NCI-H2196 treated with DMSO at 0.1 percent for 48 hours (cell line): ENCODE results near the gene PBRM1.
A peak's percentile ranks its signal among the peaks of the same experiment; 100 is the strongest.
"Not testable (repeated sequence)": the region's sequence is repeated elsewhere in the genome, so short reads cannot be mapped to it uniquely, and the experiment has no call there.

Experiments used
- DNase-seq: peaks from one replicate; lab custom pipeline; 2025; ENCODE audit not compliant: unreplicated experiment; lab: John Stamatoyannopoulos, UW

PBRM1 gene

DNA sequence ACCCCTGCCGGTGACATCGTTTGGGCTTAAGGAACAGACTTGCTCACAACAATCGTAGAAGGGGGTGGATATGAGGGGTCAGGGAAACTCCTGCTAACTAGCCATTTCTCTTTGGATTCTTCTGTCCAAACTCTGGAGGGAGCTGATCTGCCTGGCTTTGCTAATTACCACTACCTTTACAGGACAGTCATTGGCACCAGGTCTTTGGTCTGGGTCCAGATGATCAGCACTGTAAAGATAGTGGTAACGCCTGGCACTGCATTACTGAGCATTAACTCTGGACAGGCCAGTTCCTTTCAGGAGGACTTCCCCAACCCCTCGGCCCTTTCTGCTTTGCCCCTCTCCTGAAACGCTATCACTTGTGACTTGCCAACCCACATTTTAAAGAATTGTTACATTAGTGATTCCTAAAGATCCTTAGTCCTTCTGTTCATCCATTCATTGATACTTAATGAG is 148.5 kb downstream of the PBRM1 start:
- no peak for DNase-seq

DNA sequence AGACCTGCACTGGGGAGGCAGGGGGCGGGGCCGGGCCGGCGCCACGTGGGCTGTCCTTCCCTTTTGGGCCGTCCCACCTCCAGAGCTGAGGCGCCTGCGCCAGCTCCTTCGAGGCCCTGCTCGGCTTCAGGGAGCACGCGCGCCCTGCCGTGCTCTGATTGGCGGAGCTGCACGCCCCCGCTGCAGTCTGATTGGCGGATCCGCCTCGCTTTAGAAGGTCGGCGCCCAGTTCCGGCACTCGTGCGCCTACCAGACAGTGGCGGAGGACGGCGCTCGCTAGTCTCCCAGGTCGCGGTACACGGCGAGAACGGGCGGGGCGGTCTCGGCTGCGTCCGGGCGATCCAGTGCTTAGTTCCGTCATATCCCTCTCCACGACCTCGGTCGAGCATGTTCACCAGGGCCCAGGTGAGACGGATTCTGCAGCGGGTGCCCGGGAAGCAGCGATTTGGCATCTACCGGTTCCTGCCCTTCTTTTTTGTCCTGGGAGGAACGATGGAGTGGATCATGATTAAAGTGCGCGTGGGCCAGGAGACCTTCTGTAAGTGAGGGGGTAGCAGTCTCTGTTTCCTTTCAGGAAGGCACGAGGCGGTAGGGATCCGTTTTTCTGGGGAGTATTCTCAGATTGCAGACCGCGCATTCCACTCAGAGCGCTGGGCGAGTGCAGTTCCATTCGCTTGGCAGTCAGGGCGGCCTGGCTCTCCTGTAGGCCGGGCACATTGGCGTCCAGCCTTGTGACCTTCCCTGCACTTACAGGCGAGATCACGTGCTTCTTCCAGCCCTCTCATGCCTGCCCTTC is 149.1 kb downstream of the PBRM1 start, which contains the start of gene UQCC5:
Gene UQCC5, plus strand, starts transcription at position 237 of the 796 bp plus-strand sequence. Its CDS starts 151 bp downstream, at position 388.
- peak; percentile 87 for DNase-seq

DNA sequence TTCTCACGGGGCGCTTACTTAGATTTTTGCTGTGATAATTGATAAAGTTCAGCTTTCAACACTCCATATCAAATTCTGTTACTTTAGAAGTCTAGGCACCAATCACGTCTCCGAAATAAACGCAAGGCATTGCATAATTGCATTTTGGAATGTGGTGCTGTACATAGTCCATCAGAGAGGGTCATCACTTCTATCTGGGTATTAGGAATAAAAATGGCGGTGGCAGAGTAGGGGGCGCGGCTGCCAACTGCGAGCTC is 149.7 kb downstream of the PBRM1 start:
- no peak for DNase-seq

DNA sequence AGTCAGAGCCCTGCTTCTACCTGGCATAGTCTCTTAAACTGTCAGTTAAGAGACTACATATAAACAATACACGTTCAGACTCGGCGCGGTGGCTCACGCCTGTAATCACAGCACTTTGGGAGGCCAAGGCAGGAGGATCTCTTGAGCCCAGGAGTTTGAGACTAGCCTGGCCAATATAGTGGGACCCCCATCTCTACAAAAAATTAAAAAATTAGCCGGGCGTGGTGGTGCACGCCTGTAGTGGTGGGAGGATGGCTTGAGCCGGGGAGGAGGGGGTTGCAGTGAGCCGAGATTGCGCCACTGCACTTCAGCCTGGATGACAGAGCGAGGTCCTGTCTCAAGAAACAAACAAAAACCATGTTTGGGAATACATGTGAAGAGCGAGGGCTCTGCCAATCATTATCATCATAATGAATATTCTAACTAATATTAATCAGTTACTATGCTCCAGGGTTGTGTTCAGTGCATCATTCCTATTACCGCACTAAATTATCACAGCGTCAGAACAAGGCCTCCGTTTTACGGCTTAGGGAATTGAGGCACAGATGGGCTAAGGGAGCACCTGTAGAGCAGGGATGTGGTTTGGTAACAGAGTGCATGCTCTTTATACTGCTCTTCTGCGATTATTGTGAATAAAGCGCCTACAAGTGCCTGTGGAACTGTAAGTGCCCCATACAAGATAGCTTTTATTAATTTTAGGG is 150.2 kb downstream of the PBRM1 start:
- DNase-seq = no peak

DNA sequence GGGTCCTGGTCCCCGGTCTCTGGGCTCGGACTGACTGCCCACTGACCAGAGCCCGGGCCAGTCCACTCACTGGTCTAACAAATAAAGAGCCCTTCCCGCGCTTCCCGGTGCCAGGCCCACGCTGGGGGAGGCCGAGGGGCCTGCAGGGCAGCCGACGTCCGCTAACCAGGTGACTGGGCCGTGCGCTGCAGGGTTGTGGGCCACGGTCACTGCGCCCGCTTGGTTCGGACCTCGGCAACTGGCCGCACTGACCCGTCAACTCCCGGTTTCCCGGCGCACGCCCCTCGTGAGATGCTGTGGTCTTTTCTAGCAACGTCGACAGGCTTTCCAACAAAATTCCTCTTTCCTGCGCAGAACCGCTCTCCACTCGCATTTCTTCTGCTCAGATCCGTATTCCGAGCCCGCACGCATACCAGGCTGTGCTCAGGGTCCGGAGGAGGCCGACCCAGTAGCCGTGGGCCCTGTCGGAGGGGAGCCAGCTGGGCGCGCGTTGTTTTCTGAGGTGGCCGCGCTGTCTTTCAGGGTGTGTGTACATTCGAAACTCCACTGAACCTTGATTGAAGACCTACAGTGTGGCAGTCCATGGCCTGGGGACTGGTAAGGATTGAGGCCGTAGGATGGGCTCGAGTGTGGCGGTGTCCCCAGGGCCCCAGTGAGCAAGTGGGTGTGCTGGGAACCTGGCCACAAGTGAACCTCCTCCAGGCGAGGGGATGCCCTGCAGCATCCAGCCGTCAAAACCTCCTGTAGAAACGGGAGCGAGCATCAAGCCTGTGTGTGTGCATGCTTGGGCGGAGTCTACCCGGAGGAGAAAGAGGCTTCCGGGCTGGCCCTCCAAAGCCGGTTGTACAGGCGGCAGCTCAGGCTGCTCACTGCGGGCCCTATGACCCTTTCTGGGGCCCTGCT is 151.2 kb downstream of the PBRM1 start:
- DNase-seq = peak; percentile 4

DNA sequence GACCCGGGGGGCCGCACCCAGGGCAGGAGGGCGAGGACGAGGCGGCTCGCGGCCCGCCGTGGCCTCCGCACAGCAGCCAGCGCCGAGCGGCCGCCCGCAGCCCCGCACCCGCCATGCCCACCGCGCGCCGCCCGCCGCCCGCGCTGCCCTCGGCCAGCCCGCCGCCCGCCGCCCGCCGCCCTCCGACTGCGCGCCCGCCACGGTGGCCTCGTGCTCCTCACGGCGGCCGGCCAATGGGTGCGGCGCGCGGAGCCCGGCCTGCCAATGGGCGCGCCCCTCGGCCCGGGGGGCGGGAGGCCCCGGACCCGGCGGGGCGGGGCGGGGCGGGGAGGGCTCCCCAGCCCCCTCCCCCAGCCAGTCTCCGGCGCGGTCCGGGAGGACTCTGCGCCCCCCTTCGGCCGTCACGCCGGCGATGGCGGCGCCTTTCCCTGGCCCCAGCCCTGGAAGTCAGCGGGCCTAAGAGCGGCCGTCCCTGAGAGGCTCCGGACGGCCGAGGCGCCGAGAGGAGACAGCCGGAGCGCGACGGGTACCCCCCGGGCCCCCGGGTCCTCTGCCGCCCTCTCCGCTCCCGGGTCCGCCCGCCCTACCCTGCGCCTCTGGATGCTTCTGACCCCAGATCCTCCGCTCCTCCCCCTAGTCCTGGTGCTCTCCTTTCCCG is 152.0 kb downstream of the PBRM1 start, which contains the start of gene NT5DC2:
Gene NT5DC2, minus strand, starts transcription at position 235 of the 658 bp plus-strand sequence. Its CDS starts 120 bp downstream, at position 115.
- DNase-seq = peak; percentile 7

DNA sequence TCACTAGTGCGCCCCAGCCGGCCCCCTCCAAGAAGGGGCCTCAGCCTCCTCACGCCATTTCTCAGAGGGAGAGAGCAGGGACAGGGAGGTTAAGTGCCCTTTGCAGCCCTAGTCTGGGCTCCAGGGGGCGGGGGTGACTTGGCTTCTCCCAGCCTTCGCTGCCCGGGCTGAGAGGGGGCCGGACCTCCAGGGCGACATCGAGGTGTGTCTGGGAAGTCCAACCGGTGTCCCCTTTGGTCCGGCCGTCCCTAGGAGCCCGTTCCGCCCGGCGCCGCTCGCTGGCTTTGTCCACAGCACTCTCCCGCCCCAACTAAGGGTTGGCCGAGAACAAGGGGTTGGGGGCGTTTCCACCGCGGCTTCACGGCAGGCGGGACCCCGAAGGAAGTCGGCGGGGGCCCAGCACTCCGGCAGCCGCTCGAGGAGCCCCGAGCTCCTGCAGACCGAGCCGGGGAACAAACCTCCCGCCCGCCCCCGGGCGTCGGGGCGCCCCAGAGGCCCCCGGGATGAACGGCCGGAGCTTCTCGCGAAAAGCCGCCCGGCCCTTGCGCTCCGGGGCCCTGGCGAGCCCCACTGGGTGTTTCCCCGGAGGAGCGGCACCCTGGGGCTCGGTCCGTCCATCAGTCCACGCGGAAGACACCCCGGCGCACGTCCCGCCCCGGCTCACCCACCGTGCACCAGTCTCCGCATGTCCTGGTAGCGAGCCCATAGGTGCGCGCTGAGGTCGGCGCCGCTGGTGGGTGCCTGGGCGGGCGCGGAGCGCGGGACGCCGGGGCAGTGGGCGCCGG is 152.7 kb downstream of the PBRM1 start:
- no peak for DNase-seq

DNA sequence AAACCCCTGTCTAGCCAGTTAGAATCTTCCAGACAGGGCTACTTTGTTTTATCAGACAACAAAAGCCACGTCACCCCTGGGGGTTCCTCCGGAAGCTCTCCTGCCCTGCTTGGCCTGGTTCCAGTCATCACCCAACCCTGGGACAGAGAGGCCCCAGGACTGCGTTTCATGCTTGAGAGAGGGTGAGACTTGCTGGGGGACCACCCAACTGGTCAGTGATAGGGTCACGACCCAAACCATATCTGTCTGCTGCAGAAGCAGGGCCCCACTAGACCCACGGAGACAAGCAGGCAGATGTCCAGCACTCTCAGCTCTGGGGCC is 153.2 kb downstream of the PBRM1 start:
- no peak for DNase-seq

DNA sequence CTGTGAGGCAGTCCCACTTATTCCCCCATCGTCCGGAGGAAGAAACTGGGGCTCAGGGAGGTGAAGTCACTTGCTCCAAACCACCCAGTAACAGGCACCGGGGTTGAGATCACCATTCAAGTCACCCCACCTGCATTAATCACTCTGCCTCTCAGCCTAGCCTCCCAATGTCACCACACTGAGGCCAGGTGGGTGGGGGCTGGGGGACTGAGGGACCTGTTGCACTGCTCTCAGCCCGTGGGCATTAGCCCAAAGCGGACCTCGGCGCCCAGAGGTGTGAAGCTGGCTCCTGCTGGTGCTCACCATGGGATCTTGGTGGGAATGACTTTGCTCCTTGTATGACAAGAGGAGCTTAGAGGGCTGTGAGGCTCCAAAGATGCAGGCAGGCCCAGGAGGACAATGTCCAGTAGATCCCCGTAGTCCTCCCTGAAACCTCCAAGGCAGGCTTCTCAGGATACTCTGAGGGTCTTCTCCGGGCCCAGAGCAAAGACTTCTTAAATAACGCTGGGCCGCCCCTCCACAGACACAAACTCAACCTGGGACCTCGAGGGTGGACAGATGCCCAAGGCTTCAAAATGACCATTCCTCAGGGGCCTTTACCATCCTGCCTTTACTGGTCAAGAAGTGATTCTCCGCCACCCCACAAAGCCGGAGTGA is 153.7 kb downstream of the PBRM1 start:
- no peak for DNase-seq

DNA sequence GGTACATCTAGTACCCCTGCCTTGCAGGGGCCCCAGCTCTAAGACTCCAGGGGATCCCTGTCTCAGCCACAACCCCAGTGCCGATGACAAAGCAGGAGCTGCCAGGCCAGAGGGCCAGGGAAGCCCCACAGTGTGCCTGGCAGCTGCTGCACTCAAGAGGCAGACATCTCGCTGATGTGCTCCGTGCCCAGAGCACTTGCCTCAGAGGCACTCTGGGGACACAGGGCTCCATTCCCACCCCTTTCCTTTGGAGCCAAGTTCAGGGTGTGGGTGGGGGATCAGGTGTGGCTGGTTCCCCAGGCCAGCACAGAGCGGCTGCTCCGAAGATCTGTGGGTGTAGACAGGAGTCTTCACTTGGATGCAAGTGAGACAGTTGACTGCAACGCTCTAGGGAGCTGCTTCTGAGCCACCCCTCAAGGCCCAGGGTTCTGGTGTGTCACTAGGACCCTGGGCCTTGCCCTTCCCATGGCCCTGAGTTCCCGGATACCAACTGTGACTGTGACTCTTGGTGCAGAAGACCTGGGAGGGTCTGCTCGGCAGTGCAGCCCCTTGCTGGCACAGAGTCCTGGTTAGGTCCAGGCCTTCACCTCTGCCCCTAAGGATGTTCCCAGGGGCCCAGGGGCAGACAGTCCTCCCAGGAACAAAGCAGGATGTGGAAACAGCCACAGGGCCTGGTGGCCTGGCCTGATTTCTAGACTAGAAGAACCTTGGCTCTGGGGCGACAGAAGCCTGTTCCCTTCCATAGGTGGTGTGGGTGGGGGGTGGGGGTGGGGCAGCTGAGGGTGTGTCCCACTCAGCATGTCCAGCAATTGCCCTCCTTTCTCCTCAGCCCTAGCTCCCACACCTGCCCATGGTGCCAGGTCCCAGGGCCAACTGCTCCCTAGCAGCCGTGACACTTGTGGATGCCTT is 154.5 kb downstream of the PBRM1 start:
- DNase-seq = no peak

DNA sequence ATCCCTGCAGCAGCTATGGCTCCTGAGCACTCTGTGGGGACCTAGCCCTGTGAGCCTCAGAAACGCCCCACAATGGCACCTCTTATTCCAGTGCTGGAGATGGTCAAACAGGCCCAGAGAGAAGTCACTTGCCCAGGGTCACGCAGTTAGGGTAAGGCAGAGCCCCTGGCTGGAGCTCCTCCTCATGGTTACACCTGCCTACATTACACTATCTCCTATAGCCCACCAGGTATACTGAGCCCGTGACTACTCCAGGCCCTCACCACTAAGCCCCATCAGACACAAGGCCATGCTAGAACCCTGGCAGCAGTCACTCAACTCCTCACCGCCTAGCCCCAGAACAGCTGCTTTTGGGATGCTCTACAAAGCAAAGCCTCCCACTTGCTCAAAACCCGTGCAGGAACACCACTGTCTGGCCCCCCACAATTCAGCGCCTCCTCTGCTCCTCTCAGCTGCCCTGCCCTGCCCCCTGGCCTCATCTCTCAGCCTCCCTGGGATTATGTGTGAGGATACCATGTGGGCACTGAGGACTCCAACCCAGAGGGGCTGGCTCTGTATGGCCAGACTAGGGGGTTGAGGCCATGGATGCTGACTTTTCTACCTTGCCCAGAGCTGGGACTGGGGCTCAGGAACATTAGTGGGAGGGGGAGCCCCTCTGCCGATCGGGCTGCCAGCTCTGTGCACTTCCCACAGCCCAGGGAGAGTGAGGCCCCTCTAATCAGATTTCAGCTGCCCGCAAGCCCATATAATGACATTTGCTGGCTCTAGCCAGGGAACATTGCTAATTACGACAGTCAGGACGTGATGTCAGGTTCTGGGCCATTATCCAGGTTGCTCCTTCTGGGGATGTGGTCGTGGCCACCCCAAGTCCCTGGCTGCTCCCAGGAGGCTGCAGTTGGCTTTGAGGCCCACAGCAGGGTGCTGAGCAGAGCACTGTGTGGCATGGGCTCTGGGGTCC is 156.1 kb downstream of the PBRM1 start:
- DNase-seq = no peak

DNA sequence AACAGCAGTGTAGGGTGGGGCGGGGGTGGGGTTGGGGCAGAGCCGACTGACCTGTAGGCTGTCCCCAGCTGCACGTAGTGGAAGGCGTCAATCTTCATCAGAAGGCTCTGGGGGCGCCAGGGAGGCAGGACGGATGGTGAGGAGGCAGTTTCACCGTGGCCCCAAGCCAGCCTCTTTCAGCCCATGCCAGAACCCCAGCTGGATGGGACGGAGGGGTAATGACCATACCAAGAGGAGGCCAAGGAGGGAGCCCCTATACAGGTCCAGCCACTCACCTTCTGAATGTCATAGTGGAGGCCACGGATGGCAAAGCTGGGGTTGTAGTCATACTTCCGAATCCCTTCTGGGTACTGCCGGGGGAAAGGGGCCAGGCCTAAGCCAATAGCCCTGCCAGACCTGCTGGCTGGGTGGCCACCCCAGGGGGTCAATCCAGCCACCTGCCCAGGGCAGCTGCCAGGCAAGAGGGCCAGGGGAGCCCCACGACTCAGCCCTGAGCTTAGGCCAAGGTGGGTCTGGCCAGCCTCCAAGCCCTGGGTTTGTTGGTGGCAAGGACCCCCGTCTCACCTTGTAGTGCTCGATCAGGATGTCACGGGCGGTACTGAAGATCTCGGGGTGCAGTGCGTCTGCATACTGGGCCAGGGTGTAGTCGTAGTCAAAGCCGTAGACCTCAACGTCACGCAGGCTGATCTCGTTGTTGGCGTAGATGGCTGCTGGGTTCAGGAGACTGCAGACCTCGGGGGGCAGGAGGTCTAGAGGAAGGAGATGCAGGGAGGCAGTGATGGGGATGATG is 156.9 kb downstream of the PBRM1 start:
- no peak for DNase-seq

DNA sequence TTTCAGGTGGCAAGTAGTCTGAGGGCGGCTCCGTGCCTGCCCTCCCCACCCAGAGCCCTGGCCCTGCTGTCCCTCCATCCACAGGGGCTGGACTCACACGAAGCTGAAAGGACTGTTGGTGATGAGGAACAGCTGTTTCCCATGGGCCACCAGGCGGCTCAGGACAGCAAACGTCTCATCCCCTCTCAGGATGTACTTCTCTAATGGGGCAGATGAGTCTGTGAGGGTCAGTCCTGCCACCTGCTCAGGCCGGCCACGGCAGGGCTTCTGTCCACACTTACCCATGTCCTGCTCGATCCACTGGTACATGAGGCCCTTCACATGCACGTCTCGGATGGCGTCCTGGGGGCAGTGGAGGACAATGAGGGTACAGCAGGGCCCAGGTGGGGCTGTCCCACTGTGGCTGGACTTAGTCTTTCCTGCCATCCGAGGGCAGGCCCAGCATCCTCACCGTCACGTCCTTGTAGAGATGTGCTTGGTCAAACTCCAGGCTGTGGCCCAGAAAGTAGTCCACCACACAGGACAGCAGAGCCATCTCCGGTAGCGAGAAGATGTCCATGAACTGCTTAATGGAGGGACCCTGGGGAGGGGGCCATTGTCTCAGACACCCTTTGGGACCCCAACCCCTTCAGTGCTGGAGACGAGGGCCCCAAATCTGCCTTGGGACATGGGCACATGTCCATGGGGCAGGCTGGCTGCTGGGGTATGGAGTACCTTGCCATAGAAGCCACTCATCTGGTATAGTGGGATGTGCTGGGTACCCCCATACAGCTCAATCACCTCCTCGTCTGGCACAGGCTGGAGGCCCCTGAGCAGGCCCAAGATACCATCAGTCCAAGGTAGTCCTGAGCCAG is 157.8 kb downstream of the PBRM1 start:
- no peak for DNase-seq

DNA sequence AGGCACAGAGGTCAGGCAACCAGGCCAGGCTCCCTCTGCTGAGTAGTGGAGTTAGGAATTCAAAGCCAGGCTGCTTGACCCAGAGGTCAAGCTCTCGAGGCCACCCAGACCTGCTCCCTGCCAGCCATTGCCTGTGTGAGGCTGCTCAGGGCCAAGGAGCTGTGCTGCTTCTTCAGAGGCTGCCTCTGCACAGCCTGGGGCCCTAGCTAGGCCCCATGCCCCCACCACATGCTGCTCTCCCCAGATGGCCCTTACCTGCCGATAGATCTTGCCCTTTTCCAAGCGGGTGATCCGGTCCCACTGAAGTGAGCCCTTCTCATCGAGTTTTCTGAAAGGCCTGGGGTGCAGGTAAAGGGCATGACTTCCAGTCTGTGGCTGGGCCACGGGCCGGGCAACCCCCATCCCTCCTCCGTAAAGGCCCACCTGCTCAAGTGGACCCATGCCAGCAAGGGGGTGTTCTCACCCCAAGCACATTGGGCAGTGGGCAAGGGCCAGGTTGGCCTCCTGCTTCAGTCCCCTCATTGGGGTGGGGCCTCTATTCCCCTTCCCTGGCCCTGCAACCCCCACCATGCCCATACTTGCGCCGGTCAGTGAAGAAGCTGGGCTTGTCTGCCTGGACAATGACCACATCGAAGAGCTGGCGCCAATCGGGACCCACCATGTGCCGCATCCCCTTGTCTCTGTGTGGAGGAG is 158.5 kb downstream of the PBRM1 start:
- no peak for DNase-seq

DNA sequence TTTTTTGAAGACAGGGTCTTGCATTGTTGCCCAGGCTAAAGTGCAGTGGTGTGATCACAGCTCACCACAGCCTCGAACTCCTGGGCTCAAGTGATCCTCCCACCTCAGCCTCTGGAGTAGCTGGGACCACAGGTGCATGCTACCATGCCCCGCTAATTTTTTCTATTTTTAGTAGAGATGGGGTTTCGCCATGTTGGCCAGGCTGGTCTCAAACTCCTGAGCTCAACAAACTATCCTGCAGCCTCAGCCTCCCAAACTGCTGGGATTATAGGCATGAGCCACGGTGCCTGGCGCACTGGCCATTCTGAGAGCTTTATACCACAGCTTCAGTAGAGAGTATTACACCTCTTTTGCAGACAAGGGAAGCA is 159.1 kb downstream of the PBRM1 start:
- DNase-seq = not testable (repeated sequence)
